22Rv1 (cell line): ENCODE results near the gene PNCK.

ENCODE experiments used
- ZFX ChIP-seq: fragments of 450-650 bp; IDR thresholded peaks from 2 replicates; pipeline ENCODE4 v1.6.1; 2017; ENCODE audit warnings: antibody characterized with exemption, borderline replicate concordance
- TF ChIP-seq, protein P1 (sequence below): fragments of 450-650 bp; IDR thresholded peaks from 2 replicates; pipeline ENCODE4 v1.5.1; 2017; ENCODE audit warnings: mild to moderate bottlenecking

GRCh38 chrX:153668423-153669173 is 5.0 kb downstream of the PNCK start:
- TF ChIP-seq, protein P1, sequence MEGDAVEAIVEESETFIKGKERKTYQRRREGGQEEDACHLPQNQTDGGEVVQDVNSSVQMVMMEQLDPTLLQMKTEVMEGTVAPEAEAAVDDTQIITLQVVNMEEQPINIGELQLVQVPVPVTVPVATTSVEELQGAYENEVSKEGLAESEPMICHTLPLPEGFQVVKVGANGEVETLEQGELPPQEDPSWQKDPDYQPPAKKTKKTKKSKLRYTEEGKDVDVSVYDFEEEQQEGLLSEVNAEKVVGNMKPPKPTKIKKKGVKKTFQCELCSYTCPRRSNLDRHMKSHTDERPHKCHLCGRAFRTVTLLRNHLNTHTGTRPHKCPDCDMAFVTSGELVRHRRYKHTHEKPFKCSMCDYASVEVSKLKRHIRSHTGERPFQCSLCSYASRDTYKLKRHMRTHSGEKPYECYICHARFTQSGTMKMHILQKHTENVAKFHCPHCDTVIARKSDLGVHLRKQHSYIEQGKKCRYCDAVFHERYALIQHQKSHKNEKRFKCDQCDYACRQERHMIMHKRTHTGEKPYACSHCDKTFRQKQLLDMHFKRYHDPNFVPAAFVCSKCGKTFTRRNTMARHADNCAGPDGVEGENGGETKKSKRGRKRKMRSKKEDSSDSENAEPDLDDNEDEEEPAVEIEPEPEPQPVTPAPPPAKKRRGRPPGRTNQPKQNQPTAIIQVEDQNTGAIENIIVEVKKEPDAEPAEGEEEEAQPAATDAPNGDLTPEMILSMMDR = no peak
- no peak for TF ChIP-seq ZFX
